GM19239 (cell line): ENCODE measurements around the gene KCNIP3.
A peak's percentile ranks its signal among the peaks of the same experiment; 100 is the strongest.
"Not testable (repeated sequence)": the region's sequence is repeated elsewhere in the genome, so short reads cannot be mapped to it uniquely, and the experiment has no call there.

Source experiments
- DNase-seq: peaks from one replicate; pipeline ENCODE4 v3.0.0; 2011; ENCODE audit warnings: low spot score; ENCODE audit not compliant: insufficient read length
- FAIRE-seq: peaks from 2 replicates; lab custom pipeline; 2011; peaks lifted over from hg19 to GRCh38; lab: Jason Lieb, UNC

The KCNIP3 gene

DNA sequence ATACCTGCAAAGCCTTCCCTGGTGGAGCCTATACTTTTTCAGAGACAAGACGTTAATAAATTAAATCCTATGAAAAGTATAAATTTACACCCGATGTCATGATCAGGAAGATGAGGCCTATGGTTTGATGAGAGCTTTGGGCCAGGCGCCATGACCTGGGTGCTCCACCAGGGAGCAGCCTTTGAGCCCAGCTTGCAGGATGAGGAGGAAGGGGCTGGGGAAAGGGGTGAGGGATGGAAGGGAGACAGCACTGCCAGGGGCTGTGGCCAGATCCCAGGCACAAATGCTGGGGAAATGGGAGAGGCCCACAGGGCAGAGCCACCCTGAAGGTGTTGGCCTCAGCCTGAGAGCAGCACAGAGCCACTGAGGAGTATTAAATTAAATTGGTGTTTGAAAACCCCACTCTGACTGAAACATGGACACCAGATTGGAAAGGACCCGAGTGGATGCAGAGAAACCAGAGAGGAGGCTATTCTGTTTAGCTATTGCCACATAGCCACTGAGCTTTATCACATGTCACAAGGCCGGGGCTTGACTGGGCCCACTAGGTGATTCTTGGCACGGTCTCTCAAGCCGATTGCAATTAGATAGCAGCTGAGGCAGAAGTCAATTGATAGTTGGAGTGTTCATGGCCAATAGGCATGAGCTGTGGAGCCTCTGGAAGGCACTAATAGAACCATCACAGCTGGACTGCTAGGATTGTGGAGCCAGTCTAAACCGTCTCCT is 95.7 kb downstream of the KCNIP3 start:
- DNase-seq: no peak
- FAIRE-seq: no peak

DNA sequence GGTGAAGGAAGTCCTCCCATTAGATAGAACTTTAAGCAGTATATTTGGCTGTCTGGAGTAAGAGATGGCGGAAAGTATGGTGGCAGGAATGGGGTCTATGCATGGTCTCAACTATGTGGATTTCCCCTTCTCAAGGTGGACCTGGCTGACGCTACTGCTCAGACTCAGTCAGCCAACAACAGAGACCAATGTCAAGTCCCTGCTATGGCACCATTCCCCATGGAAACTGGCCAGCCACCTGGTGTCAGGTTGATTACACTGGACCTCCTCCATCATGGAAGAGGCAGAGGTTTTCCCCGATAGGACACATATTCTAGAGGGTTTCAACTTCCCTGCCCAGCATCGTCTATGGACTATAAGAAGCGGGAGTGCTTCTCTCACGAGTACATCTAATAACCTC is 96.8 kb downstream of the KCNIP3 start:
- no peak for FAIRE-seq

DNA sequence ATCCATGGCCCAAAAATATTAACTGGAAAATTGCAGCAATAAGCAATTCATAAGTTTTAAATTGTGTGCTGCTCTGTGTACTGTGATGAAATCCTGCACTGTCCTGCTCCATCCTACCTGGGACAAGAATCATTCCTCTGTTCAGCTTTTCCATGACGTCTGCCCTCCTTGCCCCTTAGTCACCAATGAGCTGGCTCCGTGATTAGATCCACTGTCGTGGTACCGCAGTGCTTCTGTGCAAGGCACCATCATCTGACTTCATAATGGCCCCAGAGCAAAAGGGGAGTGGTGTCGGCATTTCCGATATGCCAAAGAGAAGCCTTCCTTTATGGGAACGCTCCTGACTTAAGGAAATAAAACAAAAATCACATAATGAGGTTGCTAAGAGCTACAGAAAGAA is 101.9 kb downstream of the KCNIP3 start:
- DNase-seq (no peak), FAIRE-seq (no peak)

More for the DNA sequence above, 96.8 kb downstream of the KCNIP3 start:
- DNase-seq: no peak

GRCh38 chr2:95401480-95401879 is 104.3 kb downstream of the KCNIP3 start:
- FAIRE-seq: no peak

GRCh38 chr2:95402004-95402369 is 104.8 kb downstream of the KCNIP3 start:
- not testable (repeated sequence) for FAIRE-seq, DNase-seq

More at GRCh38 chr2:95401480-95401879, 104.3 kb downstream of the KCNIP3 start:
- no peak for DNase-seq

GRCh38 chr2:95402370-95403203 is 105.4 kb downstream of the KCNIP3 start, which contains the start of gene FAHD2A:
Gene FAHD2A, plus strand, starts transcription at chr2:95402708. Its CDS starts 2,851 bp downstream, at chr2:95405559.
- FAIRE-seq (peak; percentile 80), DNase-seq (peak; percentile 96)

DNA sequence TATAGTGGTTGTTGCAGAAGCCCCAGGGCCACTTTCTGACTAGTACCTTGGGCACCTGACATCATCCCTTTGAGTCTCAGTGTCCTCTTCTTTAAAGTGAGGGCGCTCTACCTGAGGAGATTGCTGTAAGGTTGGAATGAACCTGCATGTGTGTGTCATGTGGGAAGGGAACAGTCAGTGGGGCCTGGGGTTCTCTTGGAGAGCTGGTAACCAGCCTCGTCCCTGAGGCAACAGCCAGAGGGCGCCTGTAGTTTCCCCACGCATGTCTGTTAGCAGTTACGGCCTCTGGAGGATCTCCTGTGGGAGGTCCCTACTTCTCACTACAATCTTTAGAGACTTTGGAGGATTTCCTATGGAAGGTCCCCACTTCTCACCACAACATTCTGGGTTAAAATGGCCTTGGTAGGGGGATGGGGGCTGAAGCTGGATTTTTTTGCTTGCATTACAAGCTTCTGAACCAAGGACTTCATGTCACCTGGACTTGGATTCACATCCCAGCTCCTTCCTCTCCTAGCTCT is 106.1 kb downstream of the KCNIP3 start:
- not testable (repeated sequence) for DNase-seq
- FAIRE-seq: peak; percentile 28

DNA sequence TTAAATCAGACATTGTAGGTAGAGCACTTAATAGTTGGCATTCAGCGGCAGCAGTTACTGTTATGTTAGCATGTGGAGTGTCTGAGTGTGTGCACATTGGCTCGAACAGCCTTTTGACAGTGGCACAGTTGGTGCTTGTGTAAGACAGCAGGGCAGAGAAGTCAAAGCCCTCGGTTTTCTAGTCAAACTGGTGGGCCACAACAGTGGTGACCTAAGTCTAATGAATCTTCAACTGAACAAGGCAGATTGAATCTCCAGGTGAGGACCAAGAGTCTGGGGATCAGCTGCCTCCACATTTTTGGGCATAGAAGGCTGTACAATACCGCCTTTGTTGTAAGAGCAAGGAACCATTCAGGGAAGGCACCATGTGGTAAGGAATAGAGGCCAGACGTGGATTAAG is 106.7 kb downstream of the KCNIP3 start:
- not testable (repeated sequence) for DNase-seq, FAIRE-seq

- DNase-seq, FAIRE-seq: not testable (repeated sequence)
Measured at GRCh38 chr2:95404676-95405075, 107.5 kb downstream of the KCNIP3 start.

- DNase-seq, FAIRE-seq: not testable (repeated sequence)
Measured at GRCh38 chr2:95411239-95411638, 114.1 kb downstream of the KCNIP3 start.

DNA sequence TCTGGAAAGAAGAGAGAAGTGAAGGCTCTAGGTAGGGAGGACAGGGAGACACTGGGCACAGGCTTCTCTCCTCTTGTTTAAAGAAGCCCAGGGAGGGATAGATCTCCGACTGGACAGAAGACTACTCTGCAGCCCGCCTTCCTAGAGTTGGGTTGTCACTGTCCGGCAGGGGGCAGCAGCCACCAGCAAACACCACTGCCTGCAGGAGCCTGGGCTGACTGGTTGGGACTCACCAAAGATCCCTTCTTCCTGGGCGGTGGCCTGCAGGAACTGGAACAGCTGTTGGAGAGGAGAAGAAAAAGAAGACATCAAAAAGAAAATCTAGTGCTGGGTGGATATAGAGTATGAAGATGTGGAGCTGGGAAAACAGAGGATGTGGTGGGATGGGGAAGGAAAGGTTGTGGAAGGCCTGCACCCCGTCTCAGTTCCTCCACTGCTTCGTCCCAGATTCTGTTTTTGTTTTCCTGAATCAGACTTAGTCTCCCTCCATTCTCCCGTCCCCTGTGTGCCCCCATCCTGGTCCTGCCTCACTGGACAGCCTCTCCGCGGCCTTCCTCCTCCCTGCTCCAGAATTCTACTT is 117.0 kb downstream of the KCNIP3 start:
- not testable (repeated sequence) for FAIRE-seq

GRCh38 chr2:95415138-95415537 is 118.0 kb downstream of the KCNIP3 start:
- FAIRE-seq, DNase-seq: not testable (repeated sequence)

More for the DNA sequence above, 117.0 kb downstream of the KCNIP3 start:
- DNase-seq: not testable (repeated sequence)

GRCh38 chr2:95415561-95415960 is 118.4 kb downstream of the KCNIP3 start:
- not testable (repeated sequence) for DNase-seq, FAIRE-seq

- DNase-seq, FAIRE-seq: not testable (repeated sequence)
Measured at GRCh38 chr2:95427196-95427867, 130.2 kb downstream of the KCNIP3 start.

DNA sequence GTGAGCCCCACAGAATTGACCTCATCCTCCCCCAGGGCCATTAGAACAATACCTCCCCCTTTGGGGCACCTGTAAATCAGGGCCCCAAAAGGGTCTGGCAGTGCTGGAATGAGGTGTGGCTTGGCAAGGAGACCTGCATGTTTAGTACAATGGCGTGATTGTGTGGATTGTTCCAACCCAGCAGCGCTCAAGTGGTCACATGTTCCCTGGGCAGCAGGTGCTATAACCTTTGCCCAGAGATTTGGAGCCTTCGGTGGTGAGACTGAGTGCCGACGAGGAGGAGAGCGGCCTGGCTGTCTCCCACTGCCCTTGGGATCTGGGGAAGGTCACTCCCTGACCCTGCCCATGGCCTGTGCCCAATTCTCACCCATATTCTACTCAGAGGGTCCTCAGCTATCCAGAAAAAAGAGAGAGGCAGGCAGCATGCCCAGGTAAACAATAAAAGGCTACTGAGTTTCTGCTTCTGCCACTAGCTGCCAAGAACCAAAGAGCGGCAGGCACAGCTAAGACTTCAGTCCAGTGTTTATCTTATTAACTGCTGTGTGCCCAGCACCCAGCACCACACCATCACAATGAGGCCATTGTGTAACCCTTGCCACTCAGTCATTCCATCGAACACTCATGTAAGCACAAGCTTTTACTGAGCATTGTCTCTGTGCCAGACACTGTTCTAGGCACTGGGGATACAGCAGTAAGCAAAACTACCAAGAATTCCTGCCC is 132.8 kb downstream of the KCNIP3 start:
- DNase-seq, FAIRE-seq: not testable (repeated sequence)

DNA sequence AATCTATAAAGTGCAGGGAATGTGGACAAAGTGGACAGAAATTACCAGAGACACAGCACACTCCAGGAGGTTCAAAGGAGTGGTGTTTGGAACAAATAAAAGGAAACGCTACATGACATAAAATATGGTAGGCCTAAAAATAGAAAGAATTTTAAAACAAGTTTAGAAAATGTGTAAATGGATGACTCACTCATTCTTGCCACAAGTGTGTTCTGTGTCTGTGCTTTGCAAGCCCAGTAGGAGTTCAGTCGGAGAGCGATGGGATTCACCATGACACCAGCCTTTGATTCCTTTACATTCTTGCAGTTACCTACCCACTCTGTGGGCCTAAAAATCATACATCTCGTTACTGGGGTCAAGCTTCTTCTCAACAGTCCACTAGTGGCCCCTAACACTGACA is 136.2 kb downstream of the KCNIP3 start:
- not testable (repeated sequence) for DNase-seq, FAIRE-seq

DNA sequence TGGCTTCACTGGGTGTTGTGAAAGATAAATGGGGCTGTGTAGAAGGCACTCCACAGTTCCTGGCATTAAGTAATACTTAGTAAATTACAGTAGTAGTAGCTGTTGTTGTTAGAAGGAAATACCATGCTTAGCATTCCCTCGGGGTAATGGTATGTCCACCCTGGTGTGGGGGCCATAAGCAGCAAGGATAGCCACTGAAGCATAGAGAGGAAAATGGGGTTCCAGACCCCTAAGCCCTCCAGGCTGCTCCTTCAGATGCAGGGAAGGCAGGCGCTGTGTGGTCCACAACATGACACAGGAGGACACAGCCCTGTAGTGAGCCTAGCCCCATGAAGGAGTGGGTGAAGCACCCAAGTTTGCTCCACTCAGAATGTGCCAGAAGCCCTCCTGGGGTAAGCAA is 136.8 kb downstream of the KCNIP3 start:
- DNase-seq, FAIRE-seq: not testable (repeated sequence)

GRCh38 chr2:95434507-95435076 is 137.4 kb downstream of the KCNIP3 start:
- DNase-seq, FAIRE-seq: not testable (repeated sequence)
